OCI-LY3 (cell line): Measurements from ENCODE around the gene CTDSP1.

Experiments used
- EZH2phosphoT487 ChIP-seq: fragments of 200-600 bp; shearing (Covaris generic); IDR thresholded peaks from 2 replicates; pipeline ENCODE4 v1.6.1; 2018; ENCODE audit warnings: antibody characterized with exemption, mixed run types, low read depth
- TF ChIP-seq, protein P1 (sequence below): fragments of 200-600, 300-600 bp; sonication (generic); IDR thresholded peaks from 2 replicates; pipeline ENCODE4 v1.5.1; 2014; ENCODE audit warnings: antibody characterized with exemption, low read length, low read depth

DNA sequence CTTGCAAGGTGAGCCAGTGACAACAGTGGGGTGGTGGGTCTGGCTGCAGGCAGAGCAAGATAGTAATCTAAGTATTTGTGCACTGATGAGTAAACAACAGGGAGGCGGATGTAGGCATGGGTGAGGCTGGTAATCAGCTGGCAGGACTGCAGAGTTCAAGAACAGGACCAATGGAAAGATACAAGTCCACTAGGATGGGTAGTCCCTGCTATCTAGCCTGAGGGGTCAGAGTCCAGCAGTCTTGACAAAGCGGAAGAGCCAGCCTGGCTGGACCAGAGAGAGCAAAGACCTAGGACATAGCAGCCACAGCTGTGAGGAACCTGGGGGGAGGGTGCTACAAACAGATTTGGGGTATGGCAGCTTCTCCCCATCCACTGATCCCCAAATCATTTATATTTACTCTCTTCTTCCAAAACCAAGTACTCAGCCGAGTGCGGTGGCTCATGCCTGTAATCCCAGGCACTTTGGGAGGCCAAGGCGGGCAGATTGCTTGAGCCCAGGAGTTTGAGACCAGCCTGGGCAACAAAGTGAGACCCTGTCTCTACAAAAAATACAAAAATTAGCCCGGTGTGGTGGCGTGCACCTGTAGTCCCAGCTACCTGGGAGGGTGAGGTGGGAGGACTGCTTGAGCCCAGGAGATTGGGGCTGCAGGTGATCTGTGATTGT is 45.2 kb downstream of the CTDSP1 start:
- TF ChIP-seq, protein P1, sequence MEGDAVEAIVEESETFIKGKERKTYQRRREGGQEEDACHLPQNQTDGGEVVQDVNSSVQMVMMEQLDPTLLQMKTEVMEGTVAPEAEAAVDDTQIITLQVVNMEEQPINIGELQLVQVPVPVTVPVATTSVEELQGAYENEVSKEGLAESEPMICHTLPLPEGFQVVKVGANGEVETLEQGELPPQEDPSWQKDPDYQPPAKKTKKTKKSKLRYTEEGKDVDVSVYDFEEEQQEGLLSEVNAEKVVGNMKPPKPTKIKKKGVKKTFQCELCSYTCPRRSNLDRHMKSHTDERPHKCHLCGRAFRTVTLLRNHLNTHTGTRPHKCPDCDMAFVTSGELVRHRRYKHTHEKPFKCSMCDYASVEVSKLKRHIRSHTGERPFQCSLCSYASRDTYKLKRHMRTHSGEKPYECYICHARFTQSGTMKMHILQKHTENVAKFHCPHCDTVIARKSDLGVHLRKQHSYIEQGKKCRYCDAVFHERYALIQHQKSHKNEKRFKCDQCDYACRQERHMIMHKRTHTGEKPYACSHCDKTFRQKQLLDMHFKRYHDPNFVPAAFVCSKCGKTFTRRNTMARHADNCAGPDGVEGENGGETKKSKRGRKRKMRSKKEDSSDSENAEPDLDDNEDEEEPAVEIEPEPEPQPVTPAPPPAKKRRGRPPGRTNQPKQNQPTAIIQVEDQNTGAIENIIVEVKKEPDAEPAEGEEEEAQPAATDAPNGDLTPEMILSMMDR, result no peak
- TF ChIP-seq EZH2phosphoT487, result no peak
